ENCODE data around the gene PSMB10.

- TF ChIP-seq, protein P1, sequence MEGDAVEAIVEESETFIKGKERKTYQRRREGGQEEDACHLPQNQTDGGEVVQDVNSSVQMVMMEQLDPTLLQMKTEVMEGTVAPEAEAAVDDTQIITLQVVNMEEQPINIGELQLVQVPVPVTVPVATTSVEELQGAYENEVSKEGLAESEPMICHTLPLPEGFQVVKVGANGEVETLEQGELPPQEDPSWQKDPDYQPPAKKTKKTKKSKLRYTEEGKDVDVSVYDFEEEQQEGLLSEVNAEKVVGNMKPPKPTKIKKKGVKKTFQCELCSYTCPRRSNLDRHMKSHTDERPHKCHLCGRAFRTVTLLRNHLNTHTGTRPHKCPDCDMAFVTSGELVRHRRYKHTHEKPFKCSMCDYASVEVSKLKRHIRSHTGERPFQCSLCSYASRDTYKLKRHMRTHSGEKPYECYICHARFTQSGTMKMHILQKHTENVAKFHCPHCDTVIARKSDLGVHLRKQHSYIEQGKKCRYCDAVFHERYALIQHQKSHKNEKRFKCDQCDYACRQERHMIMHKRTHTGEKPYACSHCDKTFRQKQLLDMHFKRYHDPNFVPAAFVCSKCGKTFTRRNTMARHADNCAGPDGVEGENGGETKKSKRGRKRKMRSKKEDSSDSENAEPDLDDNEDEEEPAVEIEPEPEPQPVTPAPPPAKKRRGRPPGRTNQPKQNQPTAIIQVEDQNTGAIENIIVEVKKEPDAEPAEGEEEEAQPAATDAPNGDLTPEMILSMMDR (IDR thresholded peaks at IDR 0.05): peak in 1 of 5 experiments; percentile 42
- peak; percentile 60 to 92 for TF ChIP-seq POLR2A (IDR thresholded peaks at IDR 0.05)
Measured at GRCh38 chr16:67892899-67893742, 43.5 kb downstream of the PSMB10 start, which contains the start of gene PSKH1.
